ENCODE results near the gene RPS19BP1. TPM values are rescaled to one million over a fixed set of nuclear protein-coding genes. Genes with fewer than 3 reads are reported as not detected.

Gene RPS19BP1
- total and polyA plus RNA-seq, 11 donors = 33.2 to 220 (median 52.1) TPM

GRCh38 chr22:39565414-39565944 is 32.9 kb upstream of the RPS19BP1 start:
- Histone ChIP-seq H3K9me3 (no peaks in the 10 kb centered on the region), H3K27me3 (peaks cover 0 to 31% (median 0%) of the 10 kb centered on the region in 9 donors), H3K4me3 (no peak overlapping the region), H3K4me1 (no peaks in the 10 kb centered on the region), H3K36me3 (no peaks in the 10 kb centered on the region), H3K27ac (no peak overlapping the region)
- DNase-seq (no peak), ATAC-seq (no peak)
- intact Hi-C loops (cut with DNase I) = no loop called here
- TF ChIP-seq POLR2A (IDR thresholded peaks at IDR 0.05) (no peak), CTCF (IDR thresholded peaks at IDR 0.05) (no peak)
- WGBS, 4 donors = 96 to 97% (median 97%) methylated on average over 5 of the region's 5 CpGs

DNA sequence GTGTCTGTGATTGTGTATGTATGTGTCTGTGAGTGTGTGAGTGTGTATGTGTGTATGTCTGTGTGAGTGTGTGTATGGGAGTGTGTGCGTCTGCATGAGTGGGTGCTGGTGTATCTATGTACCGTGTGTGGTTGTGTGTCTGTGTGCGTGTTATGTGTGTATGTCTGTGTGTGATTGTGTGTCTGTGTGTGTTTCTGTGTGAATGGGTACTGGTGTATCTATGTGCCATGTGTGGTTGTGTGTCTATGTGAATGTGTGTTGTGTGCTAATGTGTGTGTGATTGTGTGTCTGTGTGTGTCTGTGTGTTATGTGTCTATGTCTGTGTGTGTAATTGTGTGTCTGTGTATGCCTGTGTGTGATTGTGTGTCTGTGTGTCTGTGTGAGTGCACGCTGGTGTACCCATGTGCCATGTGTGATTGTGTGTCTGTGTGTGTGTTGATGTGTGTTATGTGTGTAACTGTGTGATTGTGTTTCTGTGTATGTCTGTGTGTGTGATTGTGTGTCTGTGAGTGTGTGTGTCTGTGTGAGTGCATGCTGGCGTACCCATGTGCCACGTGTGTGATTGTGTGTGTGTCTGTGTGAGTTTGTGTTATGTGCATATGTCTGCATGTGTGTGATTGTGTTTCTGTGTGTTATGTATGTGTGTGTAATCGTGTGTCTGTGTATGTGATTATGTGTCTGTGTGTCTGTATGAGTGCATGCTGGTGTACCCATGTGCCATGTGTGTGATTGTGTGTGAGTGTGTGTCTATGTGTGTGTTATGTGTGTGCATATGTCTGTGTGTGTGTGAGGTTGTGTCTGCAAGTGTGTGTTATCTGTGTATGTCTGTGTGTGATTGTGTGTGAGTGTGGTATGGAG is 31.3 kb upstream of the RPS19BP1 start:
- 75 to 88% (median 83%) methylated on average over 7 of the region's 7 CpGs for WGBS, 4 donors
- H3K27me3 ChIP-seq = peaks cover 0 to 40% (median 3%) of the 10 kb centered on the region in 9 donors
- intact Hi-C loops (cut with DNase I) = no loop called here
- no peak for ATAC-seq
- H3K4me3 ChIP-seq = no peak overlapping the region
- TF ChIP-seq CTCF (IDR thresholded peaks at IDR 0.05) (no peak), POLR2A (IDR thresholded peaks at IDR 0.05) (no peak)
- no peaks in the 10 kb centered on the region for H3K9me3 ChIP-seq
- H3K4me1 ChIP-seq = peaks cover 0 to 6% (median 0%) of the 10 kb centered on the region in 12 donors
- H3K27ac ChIP-seq = no peak overlapping the region
- DNase-seq = no peak
- H3K36me3 ChIP-seq = no peaks in the 10 kb centered on the region

- TF ChIP-seq POLR2A (IDR thresholded peaks at IDR 0.05) (no peak), CTCF (IDR thresholded peaks at IDR 0.05) (no peak)
- Histone ChIP-seq H3K27ac (no peak overlapping the region), H3K4me3 (no peak overlapping the region), H3K27me3 (peaks cover 4 to 46% (median 11%) of the 10 kb centered on the region in 9 donors), H3K9me3 (no peaks in the 10 kb centered on the region), H3K4me1 (peaks cover 0 to 13% (median 0%) of the 10 kb centered on the region in 12 donors), H3K36me3 (no peaks in the 10 kb centered on the region)
- DNase-seq (no peak), ATAC-seq (no peak)
- intact Hi-C loops (cut with DNase I) = no loop called here
- WGBS, 4 donors = 63 to 74% (median 66%) methylated on average over 9 of the region's 9 CpGs
Observed at GRCh38 chr22:39562839-39563489, 30.4 kb upstream of the RPS19BP1 start.

DNA sequence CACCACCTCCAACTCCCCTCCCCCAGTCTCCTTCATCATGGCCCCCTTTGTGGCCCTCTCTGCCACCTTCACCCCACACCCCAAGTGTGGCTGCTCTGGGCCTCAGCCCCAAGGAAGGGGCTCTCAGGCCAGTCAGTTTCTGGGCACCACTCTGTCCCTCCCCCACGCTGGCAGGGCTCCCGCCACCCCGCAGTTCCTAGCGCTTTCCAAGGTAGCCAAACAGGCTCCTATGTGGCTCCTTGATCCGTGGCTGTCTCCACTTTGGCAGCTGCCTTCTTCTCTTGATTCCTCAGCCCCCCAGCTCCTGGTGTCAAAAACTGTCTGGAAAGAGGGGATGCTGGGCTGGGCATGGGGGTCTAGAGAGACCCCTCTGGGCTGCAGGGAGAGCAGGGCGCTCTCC is 27.6 kb upstream of the RPS19BP1 start:
- intact Hi-C loops (cut with DNase I) = no loop called here
- H3K27me3 ChIP-seq = peaks cover 16 to 71% (median 29%) of the 10 kb centered on the region in 9 donors
- H3K9me3 ChIP-seq = no peaks in the 10 kb centered on the region
- TF ChIP-seq POLR2A (IDR thresholded peaks at IDR 0.05) (no peak), CTCF (IDR thresholded peaks at IDR 0.05) (no peak)
- ATAC-seq (no peak), DNase-seq (no peak)
- no peaks in the 10 kb centered on the region for H3K36me3 ChIP-seq
- H3K27ac ChIP-seq = no peak overlapping the region
- H3K4me3 ChIP-seq = no peak overlapping the region
- H3K4me1 ChIP-seq = peaks cover 0 to 22% (median 0%) of the 10 kb centered on the region in 12 donors
- 49 to 55% (median 54%) methylated on average over 6 of the region's 6 CpGs for WGBS, 4 donors

Measured in heart left ventricle (tissue), 16 donors.